ENCODE data around the gene ZBTB16.

Gene ZBTB16

DNA sequence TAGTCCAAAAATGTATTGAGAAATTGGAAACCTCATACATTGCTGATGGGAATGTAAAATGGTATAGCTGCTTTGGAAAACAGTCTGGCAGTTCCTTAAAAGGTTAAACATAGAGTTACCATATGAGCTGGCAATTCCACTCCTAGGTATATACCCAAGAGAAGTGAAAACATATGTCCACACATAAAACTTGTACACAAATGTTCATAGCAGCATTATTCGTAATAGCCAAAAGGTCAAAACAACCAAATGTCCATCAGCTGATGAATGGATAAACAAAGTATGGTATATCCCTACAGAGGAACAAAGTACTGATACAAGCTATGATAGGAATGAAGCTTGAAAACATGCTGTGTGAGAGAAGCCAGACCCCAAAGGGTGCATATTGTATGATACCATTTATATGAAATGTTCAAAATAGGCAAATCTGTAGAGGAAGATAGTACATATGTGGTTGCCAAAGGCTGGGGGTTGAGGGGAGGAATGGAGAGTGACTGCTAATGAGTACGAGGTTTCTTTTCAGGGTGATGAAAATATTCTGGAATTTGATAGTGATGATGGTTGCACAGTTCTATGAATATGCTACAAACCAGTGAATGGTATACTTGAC is 85.8 kb downstream of the ZBTB16 start:
- Histone ChIP-seq H3K4me1 (ENCODE audit: control insufficient read depth, insufficient read depth, low read length) (peaks cover 9% of the 10 kb centered on the region), H3K36me3 (ENCODE audit: control insufficient read depth, insufficient read depth, low read length) (no peaks in the 10 kb centered on the region), H3K4me3 (ENCODE audit: low read depth, low read length) (no peak overlapping the region), H3K9me3 (ENCODE audit: control insufficient read depth, insufficient read depth, low read length) (no peaks in the 10 kb centered on the region), H3K27me3 (ENCODE audit: control insufficient read depth, insufficient read depth, low read length) (no peaks in the 10 kb centered on the region), H3K9ac (ENCODE audit: low read depth, low read length) (no peak overlapping the region), H3K27ac (ENCODE audit: low read depth, low read length) (no peak overlapping the region)

DNA sequence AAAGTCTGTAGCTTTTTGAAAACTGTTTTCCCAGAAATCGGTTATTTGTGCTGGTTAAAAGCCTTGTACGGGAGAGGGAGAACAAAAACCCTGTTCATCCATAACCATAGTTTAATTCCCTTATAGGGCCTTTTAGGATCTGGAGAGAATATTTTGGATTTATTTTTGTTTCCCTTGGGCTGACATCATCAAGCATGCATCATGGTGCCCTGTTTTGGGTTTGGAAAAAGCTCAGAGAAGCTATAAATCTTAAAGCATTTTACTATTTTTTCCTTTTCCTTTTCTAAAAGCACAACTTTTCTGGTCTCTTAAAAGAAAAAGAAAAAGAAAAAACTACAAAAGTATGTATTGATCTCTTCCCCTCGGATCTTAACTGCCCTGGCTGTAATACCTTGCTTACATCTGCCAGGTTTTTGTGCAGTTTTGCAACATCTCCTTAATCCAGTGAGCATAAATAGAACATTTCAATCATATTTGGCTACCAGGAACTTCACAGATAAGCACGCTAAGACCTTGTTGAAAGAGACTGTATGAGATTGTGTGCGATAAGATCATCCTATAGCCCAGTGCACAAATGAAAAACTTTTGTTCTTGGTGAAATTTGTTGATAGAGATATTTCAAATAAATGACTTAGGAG is 88.0 kb downstream of the ZBTB16 start:
- Histone ChIP-seq H3K4me1 (ENCODE audit: control insufficient read depth, insufficient read depth, low read length) (peaks cover 9% of the 10 kb centered on the region), H3K27ac (ENCODE audit: low read depth, low read length) (no peak overlapping the region), H3K36me3 (ENCODE audit: control insufficient read depth, insufficient read depth, low read length) (no peaks in the 10 kb centered on the region), H3K4me3 (ENCODE audit: low read depth, low read length) (no peak overlapping the region), H3K9ac (ENCODE audit: low read depth, low read length) (no peak overlapping the region), H3K9me3 (ENCODE audit: control insufficient read depth, insufficient read depth, low read length) (no peaks in the 10 kb centered on the region), H3K27me3 (ENCODE audit: control insufficient read depth, insufficient read depth, low read length) (peaks cover 3% of the 10 kb centered on the region; the same call in 1 of the 2 replicates)

DNA sequence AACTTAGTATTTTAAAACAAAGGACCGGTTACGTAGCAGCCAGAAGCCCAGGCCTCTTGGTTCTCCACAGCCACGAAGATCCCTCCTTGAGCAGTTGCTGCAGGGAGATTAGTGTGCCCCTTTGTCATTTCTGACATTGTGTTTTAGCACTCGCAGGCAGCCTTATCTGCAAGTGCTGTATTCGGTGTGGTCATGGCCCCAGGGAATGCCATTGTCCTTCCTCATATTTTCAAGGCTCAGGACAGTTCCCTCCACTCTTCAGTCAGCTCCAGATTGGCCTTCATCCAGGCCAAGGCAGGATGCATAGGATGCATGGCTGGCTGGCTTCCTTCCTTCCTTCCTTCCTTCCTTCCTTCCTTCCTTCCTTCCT is 88.5 kb downstream of the ZBTB16 start:
- Histone ChIP-seq H3K27ac (ENCODE audit: low read depth, low read length) (no peak overlapping the region), H3K4me3 (ENCODE audit: low read depth, low read length) (no peak overlapping the region), H3K4me1 (ENCODE audit: control insufficient read depth, insufficient read depth, low read length) (peaks cover 9% of the 10 kb centered on the region), H3K9me3 (ENCODE audit: control insufficient read depth, insufficient read depth, low read length) (no peaks in the 10 kb centered on the region), H3K36me3 (ENCODE audit: control insufficient read depth, insufficient read depth, low read length) (no peaks in the 10 kb centered on the region), H3K9ac (ENCODE audit: low read depth, low read length) (no peak overlapping the region), H3K27me3 (ENCODE audit: control insufficient read depth, insufficient read depth, low read length) (peaks cover 3% of the 10 kb centered on the region; the same call in 1 of the 2 replicates)

DNA sequence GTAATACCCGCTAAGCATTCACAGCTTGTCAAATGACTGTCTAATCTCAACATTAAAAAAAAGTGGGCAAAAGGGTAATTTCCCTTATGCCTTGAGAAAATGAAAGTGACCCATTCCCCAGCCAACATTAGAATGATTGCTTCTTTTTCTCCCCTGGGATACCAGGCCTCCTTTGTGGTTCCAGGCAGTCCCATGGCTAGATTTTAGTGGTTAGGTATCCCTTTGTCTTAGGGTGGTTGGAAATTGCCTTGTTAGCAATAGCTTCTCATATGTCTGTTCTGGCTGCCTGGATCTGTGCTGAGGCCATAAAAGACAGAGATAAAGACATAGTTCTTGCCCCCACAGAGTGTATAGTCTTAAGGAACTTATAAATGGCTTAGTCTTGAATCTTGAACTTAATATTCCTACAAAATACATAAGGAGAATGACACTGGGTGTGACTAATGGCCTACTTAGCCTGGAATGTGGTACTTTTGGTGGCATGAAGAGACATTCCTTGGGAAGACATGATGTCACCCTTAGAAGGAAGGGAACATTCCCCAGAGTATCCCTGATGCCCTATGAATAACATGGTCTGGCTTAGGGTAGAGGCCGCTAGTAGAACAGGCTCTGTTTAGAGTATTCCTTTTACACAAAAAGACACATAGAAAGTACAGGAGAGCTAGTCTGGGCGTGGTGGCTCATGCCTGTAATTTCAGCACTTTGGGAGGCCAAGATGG is 90.3 kb downstream of the ZBTB16 start:
- Histone ChIP-seq H3K27me3 (ENCODE audit: control insufficient read depth, insufficient read depth, low read length) (peaks cover 3% of the 10 kb centered on the region; the same call in 1 of the 2 replicates), H3K9me3 (ENCODE audit: control insufficient read depth, insufficient read depth, low read length) (no peaks in the 10 kb centered on the region), H3K36me3 (ENCODE audit: control insufficient read depth, insufficient read depth, low read length) (no peaks in the 10 kb centered on the region), H3K9ac (ENCODE audit: low read depth, low read length) (no peak overlapping the region), H3K4me3 (ENCODE audit: low read depth, low read length) (no peak overlapping the region), H3K4me1 (ENCODE audit: control insufficient read depth, insufficient read depth, low read length) (no peaks in the 10 kb centered on the region), H3K27ac (ENCODE audit: low read depth, low read length) (no peak overlapping the region)

DNA sequence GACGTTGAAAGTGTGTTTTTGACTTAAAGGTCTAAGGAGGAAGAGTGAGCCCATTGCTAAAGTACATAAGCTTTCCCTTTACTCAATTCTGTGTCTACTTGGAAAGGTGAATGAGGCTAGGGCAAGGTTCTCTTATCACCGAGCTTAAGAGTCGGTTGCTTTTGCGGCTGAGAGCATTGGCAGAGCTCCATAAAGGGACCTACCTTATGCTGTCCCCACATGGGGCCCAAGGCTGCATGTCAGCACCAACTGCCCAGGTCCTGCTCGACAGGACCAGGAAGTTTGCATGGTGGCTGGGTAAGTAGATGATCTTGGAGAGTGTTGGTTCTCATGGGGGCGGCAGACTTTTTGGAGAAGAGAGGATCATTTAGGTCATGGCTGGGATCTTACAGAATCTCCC is 91.2 kb downstream of the ZBTB16 start:
- H3K4me3 ChIP-seq (ENCODE audit: low read depth, low read length) = no peak overlapping the region
- H3K36me3 ChIP-seq (ENCODE audit: control insufficient read depth, insufficient read depth, low read length) = no peaks in the 10 kb centered on the region
- no peak overlapping the region for H3K27ac ChIP-seq (ENCODE audit: low read depth, low read length)
- no peaks in the 10 kb centered on the region for H3K9me3 ChIP-seq (ENCODE audit: control insufficient read depth, insufficient read depth, low read length)
- no peaks in the 10 kb centered on the region for H3K4me1 ChIP-seq (ENCODE audit: control insufficient read depth, insufficient read depth, low read length)
- H3K27me3 ChIP-seq (ENCODE audit: control insufficient read depth, insufficient read depth, low read length) = peaks cover 3% of the 10 kb centered on the region; the same call in 1 of the 2 replicates
- H3K9ac ChIP-seq (ENCODE audit: low read depth, low read length) = no peak overlapping the region

DNA sequence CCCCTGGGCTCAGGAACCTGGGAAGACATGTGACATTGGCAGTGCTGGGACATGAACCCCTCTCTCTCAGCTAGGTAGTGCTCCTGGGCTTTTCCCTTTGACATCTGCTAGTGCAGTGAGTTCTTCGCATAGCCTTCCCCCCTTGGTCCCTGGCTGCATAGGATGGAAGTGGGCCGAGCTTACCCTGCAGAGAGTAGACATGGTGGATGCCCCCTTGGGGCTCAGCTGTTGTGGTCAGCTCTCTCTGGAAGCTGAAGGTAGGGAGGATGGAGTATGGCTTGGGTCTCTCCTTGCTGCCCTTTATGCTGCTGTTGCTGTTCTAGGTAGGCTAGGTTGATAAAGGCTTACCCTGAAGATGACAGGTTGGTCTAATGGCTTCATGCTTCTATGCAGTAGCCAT is 92.1 kb downstream of the ZBTB16 start:
- Histone ChIP-seq H3K36me3 (ENCODE audit: control insufficient read depth, insufficient read depth, low read length) (no peaks in the 10 kb centered on the region), H3K4me3 (ENCODE audit: low read depth, low read length) (no peak overlapping the region), H3K27me3 (ENCODE audit: control insufficient read depth, insufficient read depth, low read length) (peaks cover 3% of the 10 kb centered on the region; the same call in 1 of the 2 replicates), H3K9ac (ENCODE audit: low read depth, low read length) (no peak overlapping the region), H3K27ac (ENCODE audit: low read depth, low read length) (no peak overlapping the region), H3K9me3 (ENCODE audit: control insufficient read depth, insufficient read depth, low read length) (no peaks in the 10 kb centered on the region), H3K4me1 (ENCODE audit: control insufficient read depth, insufficient read depth, low read length) (no peaks in the 10 kb centered on the region)

DNA sequence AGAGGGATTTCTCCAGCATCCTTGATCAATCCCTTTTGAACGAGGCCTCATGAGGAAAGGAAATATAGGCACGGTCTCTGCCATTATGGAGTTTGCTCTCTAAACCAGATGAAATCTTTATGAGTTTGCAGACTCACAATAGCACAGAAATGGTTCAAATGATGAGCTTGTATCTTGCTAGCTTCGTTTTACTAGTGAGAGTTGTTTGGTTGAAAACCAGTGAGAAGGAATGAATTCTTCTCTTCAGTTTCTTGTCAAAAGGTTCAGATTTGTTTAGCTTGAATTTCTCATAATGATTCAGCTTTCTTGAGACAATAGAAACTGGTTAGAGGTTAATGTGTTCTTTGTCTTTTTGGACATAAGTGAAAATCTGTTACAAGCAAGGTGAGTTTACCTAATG is 92.7 kb downstream of the ZBTB16 start:
- peaks cover 3% of the 10 kb centered on the region; the same call in 1 of the 2 replicates for H3K27me3 ChIP-seq (ENCODE audit: control insufficient read depth, insufficient read depth, low read length)
- H3K4me3 ChIP-seq (ENCODE audit: low read depth, low read length) = no peak overlapping the region
- H3K36me3 ChIP-seq (ENCODE audit: control insufficient read depth, insufficient read depth, low read length) = no peaks in the 10 kb centered on the region

DNA sequence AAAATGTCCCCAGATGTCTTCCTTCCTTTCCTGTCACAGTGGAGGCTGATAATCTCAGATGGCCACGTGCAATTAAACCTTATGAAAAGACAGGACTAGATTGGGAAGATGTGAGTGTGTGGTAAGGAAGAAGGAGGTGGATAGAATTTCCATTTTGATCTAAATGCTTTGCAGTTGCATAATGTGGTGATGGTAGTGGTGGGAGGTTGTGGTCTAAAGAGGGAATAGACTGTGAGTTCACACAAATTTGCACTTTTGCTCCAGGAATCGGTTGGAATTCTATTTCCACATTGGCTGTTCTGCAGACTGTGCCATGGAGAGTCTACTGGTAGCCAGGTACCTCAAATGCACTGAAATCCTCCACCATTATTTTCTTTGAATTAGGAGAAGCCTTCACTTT is 93.3 kb downstream of the ZBTB16 start:
- no peak overlapping the region for H3K27ac ChIP-seq (ENCODE audit: low read depth, low read length)
- H3K9me3 ChIP-seq (ENCODE audit: control insufficient read depth, insufficient read depth, low read length) = no peaks in the 10 kb centered on the region
- H3K27me3 ChIP-seq (ENCODE audit: control insufficient read depth, insufficient read depth, low read length) = peaks cover 3% of the 10 kb centered on the region; the same call in 1 of the 2 replicates
- H3K9ac ChIP-seq (ENCODE audit: low read depth, low read length) = no peak overlapping the region
- H3K4me1 ChIP-seq (ENCODE audit: control insufficient read depth, insufficient read depth, low read length) = no peaks in the 10 kb centered on the region
- H3K36me3 ChIP-seq (ENCODE audit: control insufficient read depth, insufficient read depth, low read length) = no peaks in the 10 kb centered on the region
- no peak overlapping the region for H3K4me3 ChIP-seq (ENCODE audit: low read depth, low read length)

More for the DNA sequence above, 92.7 kb downstream of the ZBTB16 start:
- Histone ChIP-seq H3K4me1 (ENCODE audit: control insufficient read depth, insufficient read depth, low read length) (no peaks in the 10 kb centered on the region), H3K9me3 (ENCODE audit: control insufficient read depth, insufficient read depth, low read length) (no peaks in the 10 kb centered on the region), H3K9ac (ENCODE audit: low read depth, low read length) (no peak overlapping the region), H3K27ac (ENCODE audit: low read depth, low read length) (no peak overlapping the region)

DNA sequence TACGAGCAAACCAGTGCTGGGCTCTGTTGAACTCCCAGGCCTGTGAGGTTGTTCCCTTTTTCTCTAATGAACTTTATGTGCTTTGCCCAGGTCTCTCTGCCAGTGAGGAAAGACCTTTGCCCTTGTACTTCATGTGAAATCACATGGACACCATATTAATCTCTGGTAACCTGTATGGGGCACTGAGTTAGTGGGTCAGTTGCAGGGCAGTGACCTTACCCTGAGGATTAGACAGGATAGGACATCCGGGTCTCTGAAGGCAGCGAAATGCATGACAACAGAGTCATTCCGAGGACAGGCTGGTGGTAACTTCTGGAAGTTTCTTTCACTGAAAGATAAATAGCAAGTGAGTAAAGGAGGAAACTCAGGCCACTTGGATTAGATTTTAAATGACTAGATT is 93.7 kb downstream of the ZBTB16 start:
- Histone ChIP-seq H3K9me3 (ENCODE audit: control insufficient read depth, insufficient read depth, low read length) (no peaks in the 10 kb centered on the region), H3K4me3 (ENCODE audit: low read depth, low read length) (no peak overlapping the region), H3K9ac (ENCODE audit: low read depth, low read length) (no peak overlapping the region), H3K36me3 (ENCODE audit: control insufficient read depth, insufficient read depth, low read length) (no peaks in the 10 kb centered on the region), H3K27ac (ENCODE audit: low read depth, low read length) (no peak overlapping the region), H3K4me1 (ENCODE audit: control insufficient read depth, insufficient read depth, low read length) (no peaks in the 10 kb centered on the region), H3K27me3 (ENCODE audit: control insufficient read depth, insufficient read depth, low read length) (peaks cover 3% of the 10 kb centered on the region; the same call in 1 of the 2 replicates)

DNA sequence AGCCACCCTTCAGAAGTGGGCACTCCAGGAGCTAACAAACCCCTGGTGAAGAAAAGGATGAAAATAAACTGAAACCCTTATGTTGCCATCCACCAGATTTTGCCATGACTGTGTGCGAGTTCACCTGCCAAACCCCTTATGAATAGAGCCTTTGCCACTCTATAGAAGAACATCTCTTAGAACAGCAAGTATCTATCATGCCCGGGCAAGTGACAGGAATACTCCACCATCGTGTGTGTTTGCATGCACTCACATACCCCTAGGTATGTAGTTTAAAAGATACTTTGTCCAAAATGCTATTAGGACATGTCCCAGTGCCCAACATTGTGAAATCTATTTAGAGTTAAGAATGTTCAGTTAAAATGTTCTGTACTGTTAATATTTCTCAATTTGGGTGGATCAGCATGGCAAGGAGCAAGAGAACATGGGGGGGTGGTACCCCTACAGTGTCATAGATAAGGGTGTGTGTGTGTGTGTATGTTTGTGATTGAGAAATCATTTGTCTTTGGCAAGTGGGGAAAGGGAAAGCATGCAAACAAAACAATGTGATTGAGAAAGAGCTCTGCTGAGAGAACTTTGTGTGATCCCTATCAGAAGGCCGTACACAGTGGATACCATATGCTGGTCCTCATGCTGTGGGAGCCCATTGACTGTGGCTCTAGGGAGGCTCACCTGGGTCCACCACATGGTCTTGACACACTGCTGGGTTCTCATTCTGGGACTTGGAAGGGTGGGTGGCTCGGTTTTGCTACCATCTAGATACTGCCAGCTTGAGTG is 94.9 kb downstream of the ZBTB16 start:
- Histone ChIP-seq H3K9ac (ENCODE audit: low read depth, low read length) (no peak overlapping the region), H3K27me3 (ENCODE audit: control insufficient read depth, insufficient read depth, low read length) (peaks cover 3% of the 10 kb centered on the region; the same call in 1 of the 2 replicates)

More for the DNA sequence above, 94.9 kb downstream of the ZBTB16 start:
- no peaks in the 10 kb centered on the region for H3K4me1 ChIP-seq (ENCODE audit: control insufficient read depth, insufficient read depth, low read length)
- H3K4me3 ChIP-seq (ENCODE audit: low read depth, low read length) = no peak overlapping the region
- no peaks in the 10 kb centered on the region for H3K36me3 ChIP-seq (ENCODE audit: control insufficient read depth, insufficient read depth, low read length)
- H3K9me3 ChIP-seq (ENCODE audit: control insufficient read depth, insufficient read depth, low read length) = no peaks in the 10 kb centered on the region
- no peak overlapping the region for H3K27ac ChIP-seq (ENCODE audit: low read depth, low read length)
